Gastroesophageal sphincter (tissue), 3 donors: ENCODE data around the gene SLC5A4.

Source experiments
- CTCF ChIP-seq, 4 experiments: fragments of 200-600 bp in 2 of 4; fragments of 450-650 bp in 2 of 4; sonication (generic) in 1 of 4; IDR thresholded peaks; one replicate each; pipeline ENCODE4 v1.5.1; 2017 to 2019; ENCODE audit warnings: antibody characterized with exemption in 4 of 4, mild to moderate bottlenecking in 2 of 4, moderate library complexity in 2 of 4
- EP300 ChIP-seq: sonication (generic); formaldehyde crosslinking; IDR thresholded peaks from one replicate; pipeline ENCODE4 v1.6.1; 2017; ENCODE audit warnings: antibody characterized with exemption, mild to moderate bottlenecking
- POLR2A ChIP-seq, 2 donors: fragments of 450-650 bp; IDR thresholded peaks; one replicate each; pipeline ENCODE4 v1.6.1; 2017; ENCODE audit warnings: antibody characterized with exemption in 2 of 2, mild to moderate bottlenecking in 2 of 2, moderate library complexity in 1 of 2
- POLR2AphosphoS5 ChIP-seq: sonication (generic); formaldehyde crosslinking; IDR thresholded peaks from one replicate; pipeline ENCODE4 v1.6.1; 2017; ENCODE audit warnings: antibody characterized with exemption

DNA sequence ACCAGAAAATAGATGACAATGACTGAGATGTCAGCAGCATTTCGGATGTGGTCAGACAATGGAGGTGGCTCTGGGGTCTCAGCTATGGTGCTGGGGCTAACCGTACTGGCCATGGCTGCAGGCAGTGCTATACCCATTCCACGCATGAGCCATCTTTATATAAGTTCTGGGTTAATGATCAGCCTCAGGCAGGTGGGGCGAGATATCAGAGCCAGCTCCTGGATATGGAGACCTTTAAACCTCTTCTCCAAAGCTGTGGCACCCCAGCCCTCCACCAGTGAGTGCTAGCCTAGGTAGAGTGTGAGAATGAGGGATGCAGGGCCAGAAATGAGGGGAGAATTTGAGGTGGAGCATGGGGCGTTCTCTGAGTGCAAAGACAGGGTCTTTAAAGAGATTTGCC lies at the start of gene SLC5A4:
- no peak for TF ChIP-seq POLR2A (IDR thresholded peaks at IDR 0.05)
- no peak for TF ChIP-seq CTCF (IDR thresholded peaks at IDR 0.05)
- TF ChIP-seq POLR2AphosphoS5 = no peak
- TF ChIP-seq EP300 = no peak
